HG02571 (cell line): ENCODE results near the gene CETN1.

Source experiments
- ATAC-seq: cut with Tn5 transposase; IDR thresholded peaks from one replicate; pipeline ENCODE4 v1.9.1; 2021; ENCODE audit warnings: mild to moderate bottlenecking, moderate library complexity; ENCODE audit not compliant: unreplicated experiment

The CETN1 gene

DNA sequence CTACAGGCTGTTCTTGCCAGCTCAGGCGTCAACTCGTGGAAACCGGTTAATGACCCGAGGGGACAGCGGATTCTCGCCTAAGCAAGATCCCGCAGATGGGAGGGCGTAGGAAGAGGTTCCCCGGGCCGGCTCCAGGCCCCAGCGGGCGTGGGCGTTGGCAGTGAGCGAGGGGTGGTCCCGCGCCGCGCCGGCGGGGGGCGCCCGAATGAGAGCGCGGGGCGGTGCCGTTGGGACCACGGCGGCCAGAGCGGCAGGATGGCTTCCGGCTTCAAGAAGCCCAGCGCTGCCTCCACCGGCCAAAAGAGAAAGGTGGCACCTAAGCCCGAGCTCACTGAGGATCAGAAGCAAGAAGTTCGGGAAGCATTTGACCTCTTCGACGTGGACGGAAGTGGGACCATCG, at the start of gene CETN1:
TSS of gene CETN1 (plus strand) at position 227 of the 400 bp plus-strand sequence. CDS start at position 256, 29 bp downstream.
- no peak for ATAC-seq

- ATAC-seq: no peak
Measured at GRCh38 chr18:532018-532417, 48.2 kb upstream of the CETN1 start.

GRCh38 chr18:532632-533031, 47.5 kb upstream of the CETN1 start:
- ATAC-seq: no peak

GRCh38 chr18:533995-534601, 46.1 kb upstream of the CETN1 start:
- no peak for ATAC-seq

DNA sequence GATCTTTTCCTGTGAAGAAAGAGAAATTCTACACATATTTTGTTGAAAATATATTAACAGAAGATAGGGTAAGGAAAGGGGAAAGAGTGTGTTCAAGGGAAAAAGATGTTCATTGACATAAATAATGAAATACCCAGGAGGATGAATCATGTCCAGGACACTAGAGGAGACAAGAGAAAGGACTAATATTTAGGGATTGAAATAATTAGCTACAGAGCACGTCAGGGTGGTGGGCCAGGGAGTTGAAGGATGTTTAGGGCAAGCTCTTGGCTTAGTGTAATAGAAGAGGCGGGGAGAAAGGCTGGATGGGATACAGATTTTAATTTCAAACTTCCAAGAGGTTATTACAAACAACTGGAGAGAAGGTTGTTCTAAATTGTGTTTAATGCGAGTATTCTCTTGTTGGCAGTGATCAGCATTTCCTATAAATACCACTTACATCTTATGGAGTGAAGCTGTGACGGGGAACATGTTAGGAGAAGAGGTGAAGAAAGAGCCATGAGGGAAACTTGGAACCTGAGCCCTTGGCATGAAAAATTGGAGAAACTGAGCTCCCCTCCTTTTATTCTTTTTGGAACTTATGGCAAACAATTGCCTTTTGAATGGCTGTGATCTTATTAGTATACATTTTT, 36.6 kb upstream of the CETN1 start:
- no peak for ATAC-seq

- ATAC-seq: no peak
Measured at GRCh38 chr18:549967-550366, 30.2 kb upstream of the CETN1 start.

GRCh38 chr18:551404-552061, 28.6 kb upstream of the CETN1 start:
- no peak for ATAC-seq

- ATAC-seq: no peak
Measured at GRCh38 chr18:555705-556457, 24.3 kb upstream of the CETN1 start.

GRCh38 chr18:564708-565561, 15.2 kb upstream of the CETN1 start:
- ATAC-seq: no peak

DNA sequence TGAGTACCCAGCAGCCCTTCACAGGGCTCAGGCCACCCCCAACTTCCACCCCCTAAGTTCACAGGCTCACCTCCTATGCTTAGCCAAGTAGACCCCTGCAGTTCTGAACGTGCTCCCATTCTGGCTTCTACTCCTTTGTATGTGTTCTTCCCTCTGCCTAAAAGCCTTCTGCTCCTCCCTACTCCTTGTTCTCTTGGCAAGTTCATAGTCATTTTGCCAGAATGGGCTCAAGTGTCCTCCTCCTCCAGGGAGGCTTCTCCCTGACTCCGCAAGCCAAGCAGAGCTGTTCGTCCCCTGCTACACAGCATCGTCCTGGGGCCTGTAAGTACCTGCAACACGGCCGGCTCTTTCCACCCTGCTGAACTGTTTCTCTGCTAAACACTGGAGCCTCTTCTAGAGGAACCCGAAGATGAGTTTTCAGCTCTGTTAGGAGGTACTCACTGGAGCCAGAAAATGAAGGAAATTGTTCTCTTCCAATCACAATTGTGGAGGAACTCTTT, 14.6 kb upstream of the CETN1 start:
- ATAC-seq: no peak

DNA sequence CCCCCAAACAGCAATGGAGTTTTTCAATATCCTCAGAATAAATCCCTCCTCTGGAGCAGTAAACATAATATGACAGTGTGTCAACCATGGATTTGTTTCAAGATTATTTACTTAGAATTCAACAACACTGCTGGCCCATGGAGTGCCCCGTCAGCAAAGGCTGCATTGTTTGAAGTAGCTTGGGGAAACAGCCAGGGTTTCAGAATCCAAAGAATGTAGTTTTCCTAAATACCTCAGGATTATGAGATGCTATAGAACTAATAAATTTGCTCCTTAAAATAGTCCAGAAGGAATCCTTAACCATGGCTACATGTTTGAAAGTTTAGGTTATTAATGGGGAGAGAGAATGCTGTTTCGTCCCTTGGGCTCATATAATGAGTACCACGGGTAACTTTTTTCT, 13.1 kb upstream of the CETN1 start:
- ATAC-seq: no peak

DNA sequence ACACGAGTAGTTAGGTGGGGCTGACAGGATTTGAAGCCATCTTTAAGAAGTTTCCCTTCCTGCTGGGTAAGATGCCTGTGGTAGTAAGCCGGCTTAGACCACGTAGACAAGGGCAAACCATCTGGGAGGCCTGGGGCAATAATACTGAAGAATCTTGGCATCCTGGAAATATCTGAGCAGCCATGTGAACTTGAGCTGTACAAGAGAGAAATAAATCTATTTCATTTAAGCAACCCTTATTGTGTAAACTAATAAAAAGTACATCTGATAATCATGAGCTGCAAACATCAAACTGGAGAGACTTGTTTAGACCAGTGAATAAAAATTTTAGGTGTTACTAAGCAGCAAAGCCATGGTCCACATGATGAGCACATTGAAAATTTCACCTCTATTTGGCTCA, 11.4 kb upstream of the CETN1 start:
- no peak for ATAC-seq

GRCh38 chr18:570256-570655, 9.9 kb upstream of the CETN1 start:
- ATAC-seq: no peak

- no peak for ATAC-seq
Measured at GRCh38 chr18:570697-571096, 9.5 kb upstream of the CETN1 start.

- no peak for ATAC-seq
Measured at GRCh38 chr18:572091-572830, 7.9 kb upstream of the CETN1 start.

- ATAC-seq: no peak
Measured at GRCh38 chr18:572831-573289, 7.3 kb upstream of the CETN1 start.

- ATAC-seq: no peak
Measured at GRCh38 chr18:573385-573784, 6.8 kb upstream of the CETN1 start.

GRCh38 chr18:574149-574860, 5.9 kb upstream of the CETN1 start:
- ATAC-seq: no peak
